ENCODE data around the gene EPHA8. TPM values are rescaled to one million over a fixed set of nuclear protein-coding genes. Genes with fewer than 3 reads are reported as not detected.
A peak's percentile ranks its signal among the peaks of the same experiment; 100 is the strongest.

Gene EPHA8
- total and polyA plus RNA-seq, 12 donors: 0.11 to 10.1 (median 1.6) TPM; not detected in 2

- Histone ChIP-seq H3K4me3 (no peak overlapping the region), H3K4me1 (replicated peaks in 1 of 2) (no peaks in the 10 kb centered on the region), H3K27me3 (peaks cover 26% of the 10 kb centered on the region), H3K9me3 (replicated peaks in 1 of 3) (no peaks in the 10 kb centered on the region), H3K36me3 (replicated peaks in 1 of 2) (no peaks in the 10 kb centered on the region), H3K27ac (no peak overlapping the region)
- DNase-seq: no peak
- 5 to 14% (median 10%) methylated on average over 10 of the region's 10 CpGs for WGBS, 4 donors
- intact Hi-C loops (cut with DNase I): no loop called here
- TF ChIP-seq CTCF (IDR thresholded peaks at IDR 0.05) (no peak), POLR2A (IDR thresholded peaks at IDR 0.05) (no peak)
Observed at GRCh38 chr1:22607154-22607553, 43.9 kb downstream of the EPHA8 start.

GRCh38 chr1:22608361-22608760 lies 45.1 kb downstream of the EPHA8 start:
- Histone ChIP-seq H3K36me3 (replicated peaks in 1 of 2) (no peaks in the 10 kb centered on the region), H3K27me3 (peaks cover 16% of the 10 kb centered on the region), H3K4me1 (replicated peaks in 1 of 2) (no peaks in the 10 kb centered on the region), H3K9me3 (replicated peaks in 1 of 3) (no peaks in the 10 kb centered on the region), H3K4me3 (no peak overlapping the region), H3K27ac (no peak overlapping the region)
- intact Hi-C loops (cut with DNase I): no loop called here
- no peak for TF ChIP-seq POLR2A (IDR thresholded peaks at IDR 0.05)
- TF ChIP-seq CTCF (IDR thresholded peaks at IDR 0.05): no peak
- 52 to 63% (median 60%) methylated on average over 3 of the region's 3 CpGs for WGBS, 4 donors
- no peak for DNase-seq

- Histone ChIP-seq H3K27ac (no peak overlapping the region), H3K27me3 (peaks cover 12% of the 10 kb centered on the region), H3K4me3 (no peak overlapping the region), H3K36me3 (replicated peaks in 1 of 2) (no peaks in the 10 kb centered on the region), H3K9me3 (replicated peaks in 1 of 3) (no peaks in the 10 kb centered on the region), H3K4me1 (replicated peaks in 1 of 2) (no peaks in the 10 kb centered on the region)
- intact Hi-C loops (cut with DNase I): no loop called here
- 10 to 19% (median 12%) methylated on average over 6 of the region's 6 CpGs for WGBS, 4 donors
- TF ChIP-seq POLR2A (IDR thresholded peaks at IDR 0.05) (no peak), CTCF (IDR thresholded peaks at IDR 0.05) (no peak)
- no peak for DNase-seq
Observed at GRCh38 chr1:22609291-22609690, 46.0 kb downstream of the EPHA8 start.

GRCh38 chr1:22611530-22611947 lies 48.2 kb downstream of the EPHA8 start:
- H3K9me3 ChIP-seq (replicated peaks in 1 of 3): no peaks in the 10 kb centered on the region
- DNase-seq: peak in 6 of 7 donors; percentile 50 to 64 (median 60)
- intact Hi-C loops (cut with DNase I): no loop called here
- WGBS, 4 donors: 19 to 35% (median 22%) methylated on average over 5 to 7 of the region's 7 CpGs
- H3K27me3 ChIP-seq: peaks cover 12% of the 10 kb centered on the region
- H3K36me3 ChIP-seq (replicated peaks in 1 of 2): no peaks in the 10 kb centered on the region
- no peak overlapping the region for H3K27ac ChIP-seq
- TF ChIP-seq CTCF (IDR thresholded peaks at IDR 0.05) (no peak), POLR2A (IDR thresholded peaks at IDR 0.05) (no peak)
- no peaks in the 10 kb centered on the region for H3K4me1 ChIP-seq (replicated peaks in 1 of 2)
- no peak overlapping the region for H3K4me3 ChIP-seq

All from adrenal gland (tissue), 12 donors.